Mesenchymal stem cell (in vitro differentiated cells and primary cell): ENCODE data around the gene PSMG3.

ENCODE experiments used
- DNase-seq: peaks from one replicate; pipeline ENCODE4 v3.0.0-alpha.2; 2013
- H2AFZ ChIP-seq: one replicate; pipeline ENCODE4 v1.6.1; 2013; ENCODE audit warnings: low read depth, mild to moderate bottlenecking, control low read depth, inconsistent platforms, low read length, moderate library complexity
- H2AK5ac ChIP-seq: 2 replicates; pipeline ENCODE4 v1.6.1; 2013; ENCODE audit warnings: low read length, moderate library complexity, mild to moderate bottlenecking, inconsistent platforms; ENCODE audit not compliant: severe bottlenecking
- H2BK120ac ChIP-seq: one replicate; pipeline ENCODE4 v1.6.1; 2013; ENCODE audit warnings: low read depth, mild to moderate bottlenecking, inconsistent platforms, low read length, moderate library complexity
- H2BK12ac ChIP-seq, 2 experiments: one replicate each; pipeline ENCODE4 v1.6.1; 2013; ENCODE audit warnings: inconsistent platforms in 2 of 2, low read length in 2 of 2, mild to moderate bottlenecking in 2 of 2, moderate library complexity in 2 of 2, control low read depth in 1 of 2
- H2BK15ac ChIP-seq: one replicate; pipeline ENCODE4 v1.6.1; 2013; ENCODE audit warnings: mild to moderate bottlenecking, low read depth, inconsistent platforms; ENCODE audit not compliant: poor library complexity, severe bottlenecking
- H2BK5ac ChIP-seq: 2 replicates; pipeline ENCODE4 v1.6.1; 2013; ENCODE audit warnings: low read depth, mild to moderate bottlenecking, low read length, control low read depth, inconsistent platforms; ENCODE audit not compliant: poor library complexity, severe bottlenecking
- H3K14ac ChIP-seq, 2 experiments: one replicate each; pipeline ENCODE4 v1.6.1; 2013; ENCODE audit warnings: inconsistent platforms in 2 of 2, low read length in 2 of 2, control low read depth in 1 of 2, mild to moderate bottlenecking in 1 of 2, moderate library complexity in 1 of 2
- H3K18ac ChIP-seq, 2 experiments: one replicate each; pipeline ENCODE4 v1.6.1; 2013; ENCODE audit warnings: inconsistent platforms in 2 of 2, low read length in 2 of 2, control low read depth in 1 of 2, low read depth in 1 of 2, mild to moderate bottlenecking in 1 of 2
- H3K23ac ChIP-seq, 2 experiments: one replicate each; pipeline ENCODE4 v1.6.1; 2013; ENCODE audit warnings: inconsistent platforms in 2 of 2, low read length in 2 of 2, mild to moderate bottlenecking in 2 of 2, moderate library complexity in 2 of 2, control low read depth in 1 of 2
- H3K27ac ChIP-seq: 2 replicates; pipeline ENCODE4 v1.5.1; 2013; ENCODE audit warnings: mild to moderate bottlenecking, moderate library complexity, low read length, control low read depth, inconsistent platforms; ENCODE audit not compliant: poor library complexity, severe bottlenecking
- H3K27me3 ChIP-seq, 2 experiments: 2 replicates each; pipeline versions ENCODE4 v1.6.1 to v1.7.0; 2013; ENCODE audit warnings: low read length in 2 of 2, mild to moderate bottlenecking in 2 of 2, moderate library complexity in 2 of 2, control low read depth in 1 of 2, inconsistent platforms in 1 of 2; ENCODE audit not compliant: control insufficient read depth in 1 of 2, insufficient read depth in 1 of 2
- H3K36me3 ChIP-seq, 2 experiments: 2 replicates each; pipeline versions ENCODE4 v1.6.1 to v1.7.0; 2013; ENCODE audit warnings: low read length in 2 of 2, control low read depth in 1 of 2, inconsistent platforms in 1 of 2, low read depth in 1 of 2, mild to moderate bottlenecking in 1 of 2; ENCODE audit not compliant: insufficient read depth in 2 of 2, control insufficient read depth in 1 of 2
- H3K4ac ChIP-seq, 2 experiments: one replicate each; pipeline ENCODE4 v1.6.1; 2013; ENCODE audit warnings: inconsistent platforms in 2 of 2, low read length in 2 of 2, mild to moderate bottlenecking in 2 of 2, moderate library complexity in 2 of 2, control low read depth in 1 of 2, low read depth in 1 of 2
- H3K4me1 ChIP-seq: 2 replicates; pipeline ENCODE4 v1.6.1; 2013; ENCODE audit warnings: low read depth, low read length, control low read depth; ENCODE audit not compliant: control insufficient read depth, insufficient read depth
- H3K4me2 ChIP-seq: 2 replicates; pipeline ENCODE4 v1.6.1; 2013; ENCODE audit warnings: low read length, mild to moderate bottlenecking, inconsistent platforms; ENCODE audit not compliant: poor library complexity, severe bottlenecking
- H3K4me3 ChIP-seq, 2 experiments: 2 replicates each; pipeline versions ENCODE4 v1.5.1 to v1.7.0; 2013; ENCODE audit warnings: low read length in 2 of 2, mild to moderate bottlenecking in 2 of 2, control low read depth in 1 of 2, low read depth in 1 of 2; ENCODE audit not compliant: insufficient read depth in 1 of 2
- H3K79me1 ChIP-seq: replicated peaks from 2 replicates; pipeline ENCODE4 v1.6.1; 2013; ENCODE audit warnings: mild to moderate bottlenecking, control low read depth, low read length, inconsistent platforms; ENCODE audit not compliant: poor library complexity, severe bottlenecking
- H3K9ac ChIP-seq: 2 replicates; pipeline ENCODE4 v1.7.0; 2013; ENCODE audit warnings: mild to moderate bottlenecking, low read length, moderate library complexity
- H3K9me3 ChIP-seq: 2 replicates; pipeline ENCODE4 v1.7.0; 2013; ENCODE audit warnings: mild to moderate bottlenecking, low read length; ENCODE audit not compliant: control insufficient read depth
- H4K8ac ChIP-seq: one replicate; pipeline ENCODE4 v1.6.1; 2013; ENCODE audit warnings: inconsistent platforms, mild to moderate bottlenecking, low read length, moderate library complexity
- H4K91ac ChIP-seq: one replicate; pipeline ENCODE4 v1.6.1; 2013; ENCODE audit warnings: mild to moderate bottlenecking, low read length, inconsistent platforms
- WGBS: methylation state at CpG from one replicate; pipeline ENCODE4 v1.1.7; 2013; ENCODE audit warnings: mixed read lengths; 5-methylcytosine and 5-hydroxymethylcytosine counted together

The PSMG3 gene

DNA sequence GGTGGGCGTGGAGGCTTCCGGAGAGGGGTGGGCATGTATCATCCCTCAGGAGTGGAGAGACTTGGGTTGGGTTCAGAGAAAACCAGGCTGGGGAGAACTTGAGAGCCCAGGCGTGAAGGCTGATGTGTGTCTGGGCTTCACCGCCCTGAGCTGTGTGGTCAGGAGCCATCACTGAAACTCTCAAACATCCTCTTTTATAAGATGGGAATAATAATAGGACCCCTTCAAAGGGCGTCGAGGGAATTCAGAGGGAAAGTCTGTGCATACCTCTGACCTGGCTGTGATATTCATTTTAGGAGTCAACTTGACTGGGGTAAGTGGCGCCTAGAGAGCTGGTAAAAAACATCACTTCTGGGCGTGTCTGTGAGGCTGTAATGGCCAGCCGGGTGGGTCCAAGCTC lies 21.1 kb upstream of the PSMG3 start:
- Histone ChIP-seq H2BK15ac (no peak overlapping the region), H3K4me3 (no peak overlapping the region), H3K23ac (no peak overlapping the region), H3K9me3 (peaks cover 15% of the 10 kb centered on the region), H2BK5ac (no peak overlapping the region), H3K9ac (no peak overlapping the region), H2BK12ac (no peak overlapping the region), H2AK5ac (no peak overlapping the region), H3K27ac (no peak overlapping the region), H3K4me1 (no peaks in the 10 kb centered on the region), H3K14ac (no peak overlapping the region), H3K27me3 (peaks cover 71 to 96% of the 10 kb centered on the region in 2 experiments), H3K36me3 (no peaks in the 10 kb centered on the region), H4K8ac (no peak overlapping the region), H2AFZ (no peak overlapping the region), H4K91ac (no peak overlapping the region), H2BK120ac (no peak overlapping the region), H3K4me2 (no peak overlapping the region), H3K79me1 (no peaks in the 10 kb centered on the region), H3K4ac (no peak overlapping the region), H3K18ac (no peak overlapping the region)
- no peak for DNase-seq
- 90% methylated on average over 8 of the region's 9 CpGs for WGBS

DNA sequence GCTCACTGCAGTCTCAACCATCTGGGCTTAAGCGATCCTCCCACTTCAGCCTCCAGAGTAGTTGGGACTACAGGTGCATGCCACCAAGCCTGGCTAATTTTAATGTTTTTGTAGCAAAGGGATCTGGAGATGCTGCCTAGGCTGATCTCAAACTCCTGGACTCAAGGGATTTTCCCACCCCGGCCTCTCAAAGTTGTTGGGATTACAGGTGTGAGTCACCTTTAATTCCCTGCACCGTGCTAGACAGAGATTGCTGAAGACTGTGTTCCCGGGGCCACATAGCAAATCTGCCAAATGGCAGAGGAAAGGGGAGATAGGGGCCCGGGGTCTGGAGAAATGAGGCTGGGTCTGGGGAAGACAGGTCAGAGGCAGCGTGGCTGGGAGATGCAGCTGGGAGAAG lies 20.6 kb upstream of the PSMG3 start:
- no peak overlapping the region for H4K91ac ChIP-seq
- no peak overlapping the region for H2BK5ac ChIP-seq
- H3K27me3 ChIP-seq, result peaks cover 68 to 94% of the 10 kb centered on the region in 2 experiments
- H3K9ac ChIP-seq, result no peak overlapping the region
- H3K4me1 ChIP-seq, result no peaks in the 10 kb centered on the region
- H3K4ac ChIP-seq, result no peak overlapping the region
- no peak overlapping the region for H2BK12ac ChIP-seq
- no peaks in the 10 kb centered on the region for H3K36me3 ChIP-seq
- H2AK5ac ChIP-seq, result no peak overlapping the region
- no peak overlapping the region for H3K18ac ChIP-seq
- no peak overlapping the region for H2BK120ac ChIP-seq
- no peak overlapping the region for H3K27ac ChIP-seq
- peaks cover 15% of the 10 kb centered on the region for H3K9me3 ChIP-seq
- H3K4me2 ChIP-seq, result no peak overlapping the region
- no peak overlapping the region for H3K14ac ChIP-seq
- H3K4me3 ChIP-seq, result no peak overlapping the region
- no peaks in the 10 kb centered on the region for H3K79me1 ChIP-seq
- H2AFZ ChIP-seq, result no peak overlapping the region
- 85% methylated on average over 6 of the region's 6 CpGs for WGBS
- H4K8ac ChIP-seq, result no peak overlapping the region
- no peak overlapping the region for H2BK15ac ChIP-seq
- no peak overlapping the region for H3K23ac ChIP-seq
- no peak for DNase-seq

DNA sequence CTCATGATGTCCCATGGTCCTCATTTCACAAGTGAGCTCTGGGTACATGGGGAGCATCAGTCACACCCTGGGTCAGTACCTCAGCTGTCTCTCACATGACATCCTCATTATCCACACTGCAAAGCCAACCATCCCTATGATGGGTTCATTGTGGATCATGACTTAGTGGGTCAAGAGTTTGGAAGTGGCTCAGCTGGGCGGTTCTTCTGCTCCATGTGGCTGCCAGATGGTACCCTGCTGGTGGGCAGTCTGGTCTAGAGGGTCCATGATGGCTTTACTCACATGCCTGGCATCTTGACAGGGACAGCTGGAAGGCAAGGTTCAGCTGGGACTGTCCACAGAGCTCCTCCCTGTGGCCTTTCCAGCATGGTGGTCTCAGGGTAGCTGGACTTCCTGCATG lies 19.1 kb upstream of the PSMG3 start:
- WGBS, result 85% methylated on average over 1 of the region's 1 CpG

DNA sequence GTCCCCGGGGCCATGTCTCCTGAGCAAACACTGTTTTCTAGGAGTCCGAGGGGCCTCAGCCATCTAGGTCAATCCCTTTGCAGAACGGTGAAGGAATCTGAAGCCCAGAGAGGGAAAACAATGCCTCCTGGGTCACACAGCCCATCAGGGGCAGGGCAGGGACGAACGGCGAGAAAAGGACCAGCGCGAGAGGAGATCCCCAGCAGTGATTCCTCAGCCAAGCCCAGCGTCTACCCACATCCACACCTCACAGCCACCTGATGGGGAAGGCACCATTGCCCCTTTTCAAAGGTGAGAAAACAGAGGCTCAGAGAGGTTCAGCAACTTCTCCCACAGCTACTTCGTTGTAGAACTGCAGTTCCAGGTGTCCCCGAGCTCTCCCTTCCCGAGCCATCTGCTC lies 17.9 kb upstream of the PSMG3 start:
- Histone ChIP-seq H2BK120ac (no peak overlapping the region), H2BK5ac (no peak overlapping the region), H2BK12ac (no peak overlapping the region), H3K36me3 (no peaks in the 10 kb centered on the region), H3K9me3 (peaks cover 12% of the 10 kb centered on the region), H3K4ac (no peak overlapping the region), H3K4me2 (no peak overlapping the region), H2AFZ (no peak overlapping the region), H3K18ac (no peak overlapping the region), H3K4me3 (no peak overlapping the region), H3K27ac (no peak overlapping the region), H2AK5ac (no peak overlapping the region), H3K14ac (no peak overlapping the region), H4K8ac (no peak overlapping the region), H3K23ac (no peak overlapping the region), H3K27me3 (peaks cover 67 to 69% of the 10 kb centered on the region in 2 experiments), H3K9ac (no peak overlapping the region), H2BK15ac (no peak overlapping the region), H4K91ac (no peak overlapping the region), H3K4me1 (peaks cover 4% of the 10 kb centered on the region), H3K79me1 (no peaks in the 10 kb centered on the region)
- WGBS, result 88% methylated on average over 12 of the region's 12 CpGs
- no peak for DNase-seq

More for the DNA sequence above, 19.1 kb upstream of the PSMG3 start:
- H2BK5ac ChIP-seq, result no peak overlapping the region
- no peak overlapping the region for H3K18ac ChIP-seq
- peaks cover 12% of the 10 kb centered on the region for H3K9me3 ChIP-seq
- H2BK12ac ChIP-seq, result no peak overlapping the region
- H3K14ac ChIP-seq, result no peak overlapping the region
- no peak overlapping the region for H2BK120ac ChIP-seq
- peaks cover 76 to 79% of the 10 kb centered on the region in 2 experiments for H3K27me3 ChIP-seq
- H3K27ac ChIP-seq, result no peak overlapping the region
- no peak overlapping the region for H2AFZ ChIP-seq
- H3K9ac ChIP-seq, result no peak overlapping the region
- H4K8ac ChIP-seq, result no peak overlapping the region
- H3K23ac ChIP-seq, result no peak overlapping the region
- H3K79me1 ChIP-seq, result no peaks in the 10 kb centered on the region
- H3K4ac ChIP-seq, result no peak overlapping the region
- no peak overlapping the region for H2BK15ac ChIP-seq
- H3K4me2 ChIP-seq, result no peak overlapping the region
- no peak overlapping the region for H2AK5ac ChIP-seq
- no peak overlapping the region for H3K4me3 ChIP-seq
- no peaks in the 10 kb centered on the region for H3K36me3 ChIP-seq
- H4K91ac ChIP-seq, result no peak overlapping the region
- peaks cover 2% of the 10 kb centered on the region for H3K4me1 ChIP-seq
- DNase-seq, result no peak
